22Rv1 (cell line): ENCODE measurements around the gene DNAJC28.
"Not testable (repeated sequence)": the region's sequence is repeated elsewhere in the genome, so short reads cannot be mapped to it uniquely, and the experiment has no call there.

Source experiments
- H3K27ac ChIP-seq: fragments of 450-650 bp; 2 replicates; pipeline ENCODE4 v1.5.1; 2017
- ZFX ChIP-seq: fragments of 450-650 bp; IDR thresholded peaks from 2 replicates; pipeline ENCODE4 v1.6.1; 2017; ENCODE audit warnings: antibody characterized with exemption, borderline replicate concordance
- TF ChIP-seq, protein P1 (sequence below): fragments of 450-650 bp; IDR thresholded peaks from 2 replicates; pipeline ENCODE4 v1.5.1; 2017; ENCODE audit warnings: mild to moderate bottlenecking

The DNAJC28 gene

DNA sequence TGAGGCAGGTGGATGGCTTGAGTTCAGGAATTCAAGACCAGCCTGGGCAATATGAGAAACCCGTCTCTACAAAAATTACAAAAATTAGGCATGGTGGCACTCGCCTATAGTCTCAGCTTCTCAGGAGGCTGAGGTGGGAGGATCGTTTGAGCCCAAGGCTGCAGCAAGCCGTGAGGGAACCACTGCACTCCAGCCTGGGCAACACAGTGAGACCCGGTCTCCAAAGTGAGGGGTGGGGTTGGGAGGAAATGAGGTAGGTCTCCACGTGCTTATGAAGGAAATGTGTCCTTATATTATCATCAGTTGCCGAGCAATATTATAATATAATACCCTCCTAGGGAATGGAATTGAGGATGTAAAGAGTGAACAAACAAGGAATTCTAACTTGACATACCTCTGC is 14.4 kb downstream of the DNAJC28 start:
- TF ChIP-seq, protein P1, sequence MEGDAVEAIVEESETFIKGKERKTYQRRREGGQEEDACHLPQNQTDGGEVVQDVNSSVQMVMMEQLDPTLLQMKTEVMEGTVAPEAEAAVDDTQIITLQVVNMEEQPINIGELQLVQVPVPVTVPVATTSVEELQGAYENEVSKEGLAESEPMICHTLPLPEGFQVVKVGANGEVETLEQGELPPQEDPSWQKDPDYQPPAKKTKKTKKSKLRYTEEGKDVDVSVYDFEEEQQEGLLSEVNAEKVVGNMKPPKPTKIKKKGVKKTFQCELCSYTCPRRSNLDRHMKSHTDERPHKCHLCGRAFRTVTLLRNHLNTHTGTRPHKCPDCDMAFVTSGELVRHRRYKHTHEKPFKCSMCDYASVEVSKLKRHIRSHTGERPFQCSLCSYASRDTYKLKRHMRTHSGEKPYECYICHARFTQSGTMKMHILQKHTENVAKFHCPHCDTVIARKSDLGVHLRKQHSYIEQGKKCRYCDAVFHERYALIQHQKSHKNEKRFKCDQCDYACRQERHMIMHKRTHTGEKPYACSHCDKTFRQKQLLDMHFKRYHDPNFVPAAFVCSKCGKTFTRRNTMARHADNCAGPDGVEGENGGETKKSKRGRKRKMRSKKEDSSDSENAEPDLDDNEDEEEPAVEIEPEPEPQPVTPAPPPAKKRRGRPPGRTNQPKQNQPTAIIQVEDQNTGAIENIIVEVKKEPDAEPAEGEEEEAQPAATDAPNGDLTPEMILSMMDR, result no peak
- no peak for TF ChIP-seq ZFX

DNA sequence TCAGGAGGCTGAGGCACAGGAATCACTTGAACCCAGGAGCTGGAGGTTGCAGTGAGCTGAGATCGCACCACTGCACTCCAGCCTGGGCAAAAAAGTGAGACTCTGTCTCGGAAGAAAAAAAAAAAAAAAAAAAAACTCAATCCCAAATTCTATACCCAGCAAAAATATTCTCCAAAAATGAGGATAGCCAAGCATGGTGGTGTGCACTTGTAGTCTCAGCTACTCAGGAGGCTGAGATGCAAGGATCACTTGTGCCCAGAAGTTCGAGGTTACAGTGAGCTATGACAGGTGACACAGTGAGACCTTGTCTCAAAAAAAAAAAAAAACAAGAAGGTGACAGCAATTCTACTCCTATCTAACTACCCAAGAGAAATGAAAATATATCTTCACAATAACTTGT is 18.2 kb downstream of the DNAJC28 start:
- TF ChIP-seq, protein P1, result no peak
- TF ChIP-seq ZFX, result no peak
- H3K27ac ChIP-seq, result no peak overlapping the region

More for the DNA sequence above, 14.4 kb downstream of the DNAJC28 start:
- no peak overlapping the region for H3K27ac ChIP-seq

DNA sequence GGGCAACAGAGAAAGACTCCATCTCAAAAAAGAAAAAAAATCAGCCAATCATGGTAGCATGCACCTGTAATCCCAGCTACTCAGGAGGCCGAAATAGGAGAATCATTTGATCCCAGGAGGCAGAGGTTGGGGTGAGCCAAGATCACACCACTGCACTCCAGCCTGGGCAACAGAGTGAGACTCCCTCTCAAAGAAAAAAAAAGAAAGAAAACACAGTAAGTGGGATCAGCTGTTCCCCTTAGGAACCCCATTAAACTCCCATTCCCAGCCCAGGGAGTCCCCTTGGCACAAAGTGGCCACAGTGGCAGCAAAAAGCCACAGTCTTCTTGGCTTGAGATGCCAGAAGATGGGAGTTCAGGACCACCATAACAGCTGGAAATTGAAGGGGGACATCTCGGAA is 20.8 kb downstream of the DNAJC28 start:
- no peak overlapping the region for H3K27ac ChIP-seq
- no peak for TF ChIP-seq ZFX
- TF ChIP-seq, protein P1, result no peak

DNA sequence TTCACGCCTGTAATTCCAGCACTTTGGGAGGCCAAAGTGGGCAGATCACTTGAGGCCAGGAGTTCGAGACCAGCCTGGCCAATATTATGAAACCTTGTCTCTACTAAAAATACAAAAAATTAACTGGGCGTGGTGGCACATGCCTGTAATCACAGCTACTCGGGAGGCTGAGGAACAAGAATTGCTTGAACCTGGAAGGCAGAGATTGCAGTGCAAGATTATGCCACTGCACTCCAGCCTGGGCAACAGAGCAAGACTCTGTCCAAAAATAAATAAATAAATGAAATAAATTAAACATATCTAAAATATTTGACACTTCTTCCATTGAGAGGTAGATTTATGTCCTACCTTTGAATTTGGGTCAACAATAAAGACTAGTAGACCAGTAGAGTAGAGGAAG is 22.3 kb downstream of the DNAJC28 start:
- H3K27ac ChIP-seq, result not testable (repeated sequence)

DNA sequence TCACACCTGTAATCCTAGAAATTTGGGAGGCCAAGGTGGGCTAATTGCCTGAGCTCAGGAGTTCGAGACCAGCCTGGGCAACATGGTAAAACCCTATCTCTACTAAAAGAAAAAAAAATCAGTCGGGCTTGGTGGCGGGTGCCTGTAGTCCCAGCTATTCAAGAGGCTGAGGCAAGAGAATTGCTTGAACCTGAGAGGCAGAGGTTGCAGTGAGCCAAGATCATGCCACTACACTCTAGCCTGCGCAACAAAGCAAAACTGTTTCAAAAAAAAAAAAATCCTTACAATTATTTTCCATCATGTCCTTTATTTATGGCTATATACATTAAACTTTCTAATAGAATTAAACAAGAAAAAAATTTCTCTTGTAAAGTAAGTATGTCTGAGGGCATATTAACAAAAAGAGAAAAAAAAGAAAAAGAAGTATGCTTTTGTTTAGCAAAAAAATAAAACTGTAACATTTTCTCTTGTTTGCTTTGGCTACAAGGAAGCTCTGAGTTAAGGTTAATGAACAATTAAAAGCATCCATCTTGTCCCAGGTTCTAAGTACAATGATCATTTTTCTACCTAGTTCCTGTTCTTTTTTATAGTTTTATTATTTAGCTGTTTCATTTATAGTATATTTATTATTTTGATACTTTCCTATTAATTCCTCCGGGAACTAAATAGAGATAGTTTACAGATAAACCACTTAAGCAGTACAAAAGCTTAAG is 29.8 kb downstream of the DNAJC28 start:
- H3K27ac ChIP-seq, result no peak overlapping the region
- TF ChIP-seq, protein P1, result no peak
- no peak for TF ChIP-seq ZFX

DNA sequence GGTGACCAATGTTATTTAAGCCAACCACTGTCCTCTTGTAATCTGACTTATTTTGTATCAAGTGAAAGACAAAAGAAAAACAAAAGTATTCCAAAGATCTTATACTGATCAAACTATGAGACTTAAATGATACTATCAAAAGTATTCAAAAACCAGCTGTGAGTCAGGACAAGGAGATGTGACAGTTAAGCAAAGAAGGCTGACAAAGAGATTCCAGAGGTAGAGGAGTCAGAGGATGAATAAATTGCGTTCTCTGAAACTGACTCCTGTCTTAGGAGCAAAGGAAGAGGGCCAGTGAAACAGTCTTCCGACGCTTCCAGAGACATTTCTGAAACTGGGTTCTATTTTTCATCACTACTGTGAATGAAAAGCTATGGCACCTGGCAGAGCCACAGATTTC is 32.7 kb downstream of the DNAJC28 start:
- H3K27ac ChIP-seq, result no peak overlapping the region
- TF ChIP-seq ZFX, result no peak
- TF ChIP-seq, protein P1, result no peak

DNA sequence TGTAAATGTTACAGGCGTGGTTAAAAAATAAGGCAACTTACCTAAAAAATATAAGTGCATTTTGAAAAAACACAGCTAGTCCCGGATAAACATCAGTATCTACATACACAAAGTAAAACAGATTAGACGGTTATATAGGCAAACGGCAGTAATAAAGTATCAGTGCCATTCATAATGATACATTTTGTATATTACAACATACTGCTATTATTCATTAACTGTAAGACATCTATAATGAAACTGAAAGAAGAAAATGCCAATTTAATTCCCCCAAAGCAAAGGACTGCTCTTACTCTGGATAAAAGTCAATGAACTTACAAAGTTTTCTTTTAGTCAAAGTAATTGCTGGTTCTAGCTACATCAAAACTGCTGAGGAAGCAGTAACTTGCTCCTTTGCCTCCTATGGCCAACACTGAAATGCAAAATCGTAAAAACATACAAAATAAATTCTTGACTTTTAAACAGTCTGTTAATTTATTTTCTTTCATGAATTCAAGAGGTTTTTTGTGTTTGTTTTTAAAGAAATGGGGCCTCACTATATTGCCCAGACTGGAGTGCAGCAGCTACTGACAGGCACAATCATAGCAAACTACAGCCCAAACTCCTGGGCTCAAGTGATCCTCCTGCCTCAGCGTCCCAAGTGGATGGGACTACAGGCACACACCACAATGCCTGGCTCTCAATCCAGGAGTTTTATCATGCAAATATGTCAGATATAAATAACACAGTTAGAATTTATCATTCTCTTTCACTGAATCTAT is 35.6 kb downstream of the DNAJC28 start:
- no peak overlapping the region for H3K27ac ChIP-seq
- TF ChIP-seq, protein P1, result no peak
- no peak for TF ChIP-seq ZFX
